ENCODE measurements around the gene KLHL14.
A peak's percentile ranks its signal among the peaks of the same experiment; 100 is the strongest.

KLHL14 gene

GRCh38 chr18:32674491-32674890 lies 98.3 kb downstream of the KLHL14 start:
- no peak overlapping the region for H3K4me3 ChIP-seq (ENCODE audit: low read depth, low read length)
- peak; percentile 10 for DNase-seq (ENCODE audit: low read depth)
- TF ChIP-seq CTCF (IDR thresholded peaks at IDR 0.05; ENCODE audit: low read depth, low read length) (peak; percentile 3), MAX (IDR thresholded peaks at IDR 0.05; ENCODE audit: low read depth, low read length) (no peak)

GRCh38 chr18:32672398-32672797 lies 100.4 kb downstream of the KLHL14 start:
- no peak for DNase-seq (ENCODE audit: low read depth)
- H3K4me3 ChIP-seq (ENCODE audit: low read depth, low read length), result no peak overlapping the region
- no peak for TF ChIP-seq POLR2A (IDR thresholded peaks at IDR 0.05; ENCODE audit: extremely low read depth, insufficient read length)
- TF ChIP-seq CTCF (IDR thresholded peaks at IDR 0.05; ENCODE audit: low read depth, low read length), result no peak
- no peak for TF ChIP-seq MAX (IDR thresholded peaks at IDR 0.05; ENCODE audit: low read depth, low read length)

- DNase-seq (ENCODE audit: low read depth), result no peak
- TF ChIP-seq MAX (IDR thresholded peaks at IDR 0.05; ENCODE audit: low read depth, low read length) (no peak), POLR2A (IDR thresholded peaks at IDR 0.05; ENCODE audit: extremely low read depth, insufficient read length) (no peak), CTCF (IDR thresholded peaks at IDR 0.05; ENCODE audit: low read depth, low read length) (no peak), MYC (IDR thresholded peaks at IDR 0.05; ENCODE audit: low read depth, low read length) (no peak)
- H3K4me3 ChIP-seq (ENCODE audit: low read depth, low read length), result no peak overlapping the region
Observed at GRCh38 chr18:32670727-32671126, 102.1 kb downstream of the KLHL14 start.

GRCh38 chr18:32669549-32670165 lies 103.2 kb downstream of the KLHL14 start:
- DNase-seq (ENCODE audit: low read depth), result peak; percentile 3
- no peak for TF ChIP-seq MYC (IDR thresholded peaks at IDR 0.05; ENCODE audit: low read depth, low read length)
- no peak for TF ChIP-seq CTCF (IDR thresholded peaks at IDR 0.05; ENCODE audit: low read depth, low read length)
- TF ChIP-seq MAX (IDR thresholded peaks at IDR 0.05; ENCODE audit: low read depth, low read length), result no peak
- H3K4me3 ChIP-seq (ENCODE audit: low read depth, low read length), result no peak overlapping the region

- TF ChIP-seq CTCF (IDR thresholded peaks at IDR 0.05; ENCODE audit: low read depth, low read length), result no peak
- TF ChIP-seq MYC (IDR thresholded peaks at IDR 0.05; ENCODE audit: low read depth, low read length), result no peak
- TF ChIP-seq POLR2A (IDR thresholded peaks at IDR 0.05; ENCODE audit: extremely low read depth, insufficient read length), result no peak
- no peak overlapping the region for H3K4me3 ChIP-seq (ENCODE audit: low read depth, low read length)
- DNase-seq (ENCODE audit: low read depth), result no peak
Observed at GRCh38 chr18:32668956-32669355, 103.9 kb downstream of the KLHL14 start.
